DND-41 (cell line): ENCODE data around the gene CDK13.
A peak's percentile ranks its signal among the peaks of the same experiment; 100 is the strongest.

Experiments used
- ATAC-seq: fragments of 200-7000 bp; cut with Tn5 transposase; 3 replicates; pipeline ENCODE4 v1.9.1; 2021; ENCODE audit warnings: low read depth; ENCODE audit not compliant: insufficient read depth
- DNase-seq: peaks from one replicate; pipeline ENCODE4 v3.0.0-alpha.2; 2020
- H2AFZ ChIP-seq: 2 replicates; pipeline ENCODE4 v1.6.0; 2012; ENCODE audit warnings: low read depth, low read length
- H3K27ac ChIP-seq: 2 replicates; pipeline ENCODE4 v1.5.1; 2012; ENCODE audit warnings: low read length, inconsistent platforms
- H3K27me3 ChIP-seq: fragments of 200-600 bp; sonication (generic); 2 replicates; pipeline ENCODE4 v1.6.0; 2012; ENCODE audit warnings: low read length, mild to moderate bottlenecking, inconsistent platforms; ENCODE audit not compliant: insufficient read depth, poor library complexity
- H3K36me3 ChIP-seq: 2 replicates; pipeline ENCODE4 v1.5.1; 2012; ENCODE audit warnings: low read length, inconsistent platforms; ENCODE audit not compliant: insufficient read depth
- H3K4me1 ChIP-seq: 2 replicates; pipeline ENCODE4 v1.5.1; 2012; ENCODE audit warnings: mild to moderate bottlenecking, low read length; ENCODE audit not compliant: insufficient read depth
- H3K4me2 ChIP-seq: 2 replicates; pipeline ENCODE4 v1.6.0; 2012; ENCODE audit warnings: mild to moderate bottlenecking, moderate library complexity, low read length, inconsistent platforms; ENCODE audit not compliant: insufficient read depth
- H3K4me3 ChIP-seq, 2 experiments: fragments of 200-600 bp in 1 of 2; shearing (Covaris generic) in 1 of 2; 2 replicates each; pipeline ENCODE4 v1.5.1; 2012 to 2016; ENCODE audit warnings: inconsistent platforms in 2 of 2, low read length in 2 of 2, mild to moderate bottlenecking in 2 of 2, low read depth in 1 of 2, moderate library complexity in 1 of 2
- H3K79me2 ChIP-seq: 2 replicates; pipeline ENCODE4 v1.6.0; 2012; ENCODE audit warnings: low read length, inconsistent platforms; ENCODE audit not compliant: insufficient read depth
- H3K9ac ChIP-seq: 2 replicates; pipeline ENCODE4 v1.6.0; 2012; ENCODE audit warnings: low read depth, mild to moderate bottlenecking, inconsistent platforms, low read length, moderate library complexity
- H3K9me3 ChIP-seq: 2 replicates; pipeline ENCODE4 v1.5.1; 2012; ENCODE audit warnings: low read length, moderate library complexity, mild to moderate bottlenecking, inconsistent platforms; ENCODE audit not compliant: insufficient read depth, severe bottlenecking
- H4K20me1 ChIP-seq: 2 replicates; pipeline ENCODE4 v1.6.0; 2012; ENCODE audit warnings: low read length; ENCODE audit not compliant: insufficient read depth
- EZH2 ChIP-seq: IDR thresholded peaks from 3 replicates; pipeline ENCODE4 v1.6.1; 2012; ENCODE audit warnings: borderline replicate concordance, low read depth, mild to moderate bottlenecking, moderate library complexity, low read length, inconsistent platforms; ENCODE audit not compliant: severe bottlenecking
- TF ChIP-seq, protein P1 (sequence below): IDR thresholded peaks from 2 replicates; pipeline ENCODE4 v1.5.1; 2012; ENCODE audit warnings: borderline replicate concordance, low read length, moderate library complexity, mild to moderate bottlenecking; ENCODE audit not compliant: poor library complexity, severe bottlenecking; ENCODE audit errors: extremely low read depth

CDK13 gene

GRCh38 chr7:40134428-40135316, 184.6 kb downstream of the CDK13 start, which contains the start of the genes MPLKIP and SUGCT:
Gene MPLKIP, minus strand, starts transcription at chr7:40134622. Its CDS starts 55 bp downstream, at chr7:40134567.
Gene SUGCT, plus strand, starts transcription at chr7:40135005.
- no peak for TF ChIP-seq EZH2
- TF ChIP-seq, protein P1, sequence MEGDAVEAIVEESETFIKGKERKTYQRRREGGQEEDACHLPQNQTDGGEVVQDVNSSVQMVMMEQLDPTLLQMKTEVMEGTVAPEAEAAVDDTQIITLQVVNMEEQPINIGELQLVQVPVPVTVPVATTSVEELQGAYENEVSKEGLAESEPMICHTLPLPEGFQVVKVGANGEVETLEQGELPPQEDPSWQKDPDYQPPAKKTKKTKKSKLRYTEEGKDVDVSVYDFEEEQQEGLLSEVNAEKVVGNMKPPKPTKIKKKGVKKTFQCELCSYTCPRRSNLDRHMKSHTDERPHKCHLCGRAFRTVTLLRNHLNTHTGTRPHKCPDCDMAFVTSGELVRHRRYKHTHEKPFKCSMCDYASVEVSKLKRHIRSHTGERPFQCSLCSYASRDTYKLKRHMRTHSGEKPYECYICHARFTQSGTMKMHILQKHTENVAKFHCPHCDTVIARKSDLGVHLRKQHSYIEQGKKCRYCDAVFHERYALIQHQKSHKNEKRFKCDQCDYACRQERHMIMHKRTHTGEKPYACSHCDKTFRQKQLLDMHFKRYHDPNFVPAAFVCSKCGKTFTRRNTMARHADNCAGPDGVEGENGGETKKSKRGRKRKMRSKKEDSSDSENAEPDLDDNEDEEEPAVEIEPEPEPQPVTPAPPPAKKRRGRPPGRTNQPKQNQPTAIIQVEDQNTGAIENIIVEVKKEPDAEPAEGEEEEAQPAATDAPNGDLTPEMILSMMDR, result peak; percentile 93
- peaks cover 19% of the 10 kb centered on the region; the same call in 1 of the 2 replicates for H4K20me1 ChIP-seq
- no peaks in the 10 kb centered on the region for H3K27me3 ChIP-seq
- H3K4me1 ChIP-seq, result peaks cover 40% of the 10 kb centered on the region
- ATAC-seq, result peak; percentile 86
- H3K9me3 ChIP-seq, result no peaks in the 10 kb centered on the region
- H3K4me3 ChIP-seq, result peak within 1 kb of the TSS; percentile 93 to 98
- H3K79me2 ChIP-seq, result peaks cover 47% of the 10 kb centered on the region
- peak; percentile 85 for DNase-seq
- peaks cover 10% of the 10 kb centered on the region for H3K36me3 ChIP-seq
- peak within 1 kb of the TSS; percentile 100 for H2AFZ ChIP-seq
- H3K27ac ChIP-seq, result peak within 1 kb of the TSS; percentile 98
- H3K4me2 ChIP-seq, result peak within 1 kb of the TSS; percentile 87
- peak within 1 kb of the TSS; percentile 85 for H3K9ac ChIP-seq

- no peak for DNase-seq
- Histone ChIP-seq H3K4me3 (peak overlapping the region; percentile 93 to 98; a peak in 3 of 4 replicates), H3K9me3 (no peaks in the 10 kb centered on the region), H3K27ac (peak overlapping the region; percentile 98; the same call in 1 of the 2 replicates), H3K27me3 (no peaks in the 10 kb centered on the region), H4K20me1 (peaks cover 19% of the 10 kb centered on the region; the same call in 1 of the 2 replicates), H3K9ac (peak overlapping the region; percentile 85), H3K79me2 (peaks cover 41% of the 10 kb centered on the region), H2AFZ (peak overlapping the region; percentile 100), H3K36me3 (peaks cover 10% of the 10 kb centered on the region), H3K4me1 (peaks cover 40% of the 10 kb centered on the region), H3K4me2 (peak overlapping the region; percentile 87)
- no peak for TF ChIP-seq EZH2
- TF ChIP-seq, protein P1, result no peak
- ATAC-seq, result no peak
Observed at GRCh38 chr7:40135317-40135610, 185.2 kb downstream of the CDK13 start.

GRCh38 chr7:40137563-40137962, 187.5 kb downstream of the CDK13 start:
- H3K36me3 ChIP-seq, result no peaks in the 10 kb centered on the region; the same call in 1 of the 2 replicates
- H4K20me1 ChIP-seq, result peaks cover 9% of the 10 kb centered on the region; the same call in 1 of the 2 replicates
- no peak for ATAC-seq
- H3K4me1 ChIP-seq, result peaks cover 20% of the 10 kb centered on the region
- no peaks in the 10 kb centered on the region for H3K27me3 ChIP-seq
- no peak overlapping the region for H3K4me2 ChIP-seq
- H3K9me3 ChIP-seq, result no peaks in the 10 kb centered on the region
- no peak overlapping the region for H3K4me3 ChIP-seq
- H3K27ac ChIP-seq, result no peak overlapping the region
- no peak for DNase-seq
- no peak for TF ChIP-seq EZH2
- TF ChIP-seq, protein P1, result no peak
- H2AFZ ChIP-seq, result no peak overlapping the region
- H3K79me2 ChIP-seq, result peaks cover 18% of the 10 kb centered on the region
- H3K9ac ChIP-seq, result no peak overlapping the region
